Measurements from ENCODE around the gene SLC6A19.

SLC6A19 gene

GRCh38 chr5:1196562-1196961 is 4.8 kb upstream of the SLC6A19 start:
- ChIA-PET POLR2A (no interaction called here), CTCF (interaction anchor here (1.1 to 1.5 kb wide), 2 partner anchors 22 to 28 kb away, joined by 3 to 4 read pairs; no protein-coding TSS in a partner anchor)
- TF ChIP-seq, protein P1, sequence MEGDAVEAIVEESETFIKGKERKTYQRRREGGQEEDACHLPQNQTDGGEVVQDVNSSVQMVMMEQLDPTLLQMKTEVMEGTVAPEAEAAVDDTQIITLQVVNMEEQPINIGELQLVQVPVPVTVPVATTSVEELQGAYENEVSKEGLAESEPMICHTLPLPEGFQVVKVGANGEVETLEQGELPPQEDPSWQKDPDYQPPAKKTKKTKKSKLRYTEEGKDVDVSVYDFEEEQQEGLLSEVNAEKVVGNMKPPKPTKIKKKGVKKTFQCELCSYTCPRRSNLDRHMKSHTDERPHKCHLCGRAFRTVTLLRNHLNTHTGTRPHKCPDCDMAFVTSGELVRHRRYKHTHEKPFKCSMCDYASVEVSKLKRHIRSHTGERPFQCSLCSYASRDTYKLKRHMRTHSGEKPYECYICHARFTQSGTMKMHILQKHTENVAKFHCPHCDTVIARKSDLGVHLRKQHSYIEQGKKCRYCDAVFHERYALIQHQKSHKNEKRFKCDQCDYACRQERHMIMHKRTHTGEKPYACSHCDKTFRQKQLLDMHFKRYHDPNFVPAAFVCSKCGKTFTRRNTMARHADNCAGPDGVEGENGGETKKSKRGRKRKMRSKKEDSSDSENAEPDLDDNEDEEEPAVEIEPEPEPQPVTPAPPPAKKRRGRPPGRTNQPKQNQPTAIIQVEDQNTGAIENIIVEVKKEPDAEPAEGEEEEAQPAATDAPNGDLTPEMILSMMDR (IDR thresholded peaks at IDR 0.05; ENCODE audit: control extremely low read depth, extremely low read depth, low read depth, missing control alignments), result no peak
- DNase-seq (ENCODE audit: extremely low spot score), result no peak

GRCh38 chr5:1197876-1198666 is 3.3 kb upstream of the SLC6A19 start:
- TF ChIP-seq, protein P1 (IDR thresholded peaks at IDR 0.05; ENCODE audit: control extremely low read depth, extremely low read depth, low read depth, missing control alignments), result no peak
- ChIA-PET CTCF (no interaction called here), POLR2A (no interaction called here)
- DNase-seq (ENCODE audit: extremely low spot score), result no peak

- TF ChIP-seq, protein P1 (IDR thresholded peaks at IDR 0.05; ENCODE audit: control extremely low read depth, extremely low read depth, low read depth, missing control alignments), result no peak
- CTCF ChIA-PET, result no interaction called here
- DNase-seq (ENCODE audit: extremely low spot score), result no peak
- POLR2A ChIA-PET, result no interaction called here
These were observed 2.1 kb upstream of the SLC6A19 start for GRCh38 chr5:1199340-1199648.

DNA sequence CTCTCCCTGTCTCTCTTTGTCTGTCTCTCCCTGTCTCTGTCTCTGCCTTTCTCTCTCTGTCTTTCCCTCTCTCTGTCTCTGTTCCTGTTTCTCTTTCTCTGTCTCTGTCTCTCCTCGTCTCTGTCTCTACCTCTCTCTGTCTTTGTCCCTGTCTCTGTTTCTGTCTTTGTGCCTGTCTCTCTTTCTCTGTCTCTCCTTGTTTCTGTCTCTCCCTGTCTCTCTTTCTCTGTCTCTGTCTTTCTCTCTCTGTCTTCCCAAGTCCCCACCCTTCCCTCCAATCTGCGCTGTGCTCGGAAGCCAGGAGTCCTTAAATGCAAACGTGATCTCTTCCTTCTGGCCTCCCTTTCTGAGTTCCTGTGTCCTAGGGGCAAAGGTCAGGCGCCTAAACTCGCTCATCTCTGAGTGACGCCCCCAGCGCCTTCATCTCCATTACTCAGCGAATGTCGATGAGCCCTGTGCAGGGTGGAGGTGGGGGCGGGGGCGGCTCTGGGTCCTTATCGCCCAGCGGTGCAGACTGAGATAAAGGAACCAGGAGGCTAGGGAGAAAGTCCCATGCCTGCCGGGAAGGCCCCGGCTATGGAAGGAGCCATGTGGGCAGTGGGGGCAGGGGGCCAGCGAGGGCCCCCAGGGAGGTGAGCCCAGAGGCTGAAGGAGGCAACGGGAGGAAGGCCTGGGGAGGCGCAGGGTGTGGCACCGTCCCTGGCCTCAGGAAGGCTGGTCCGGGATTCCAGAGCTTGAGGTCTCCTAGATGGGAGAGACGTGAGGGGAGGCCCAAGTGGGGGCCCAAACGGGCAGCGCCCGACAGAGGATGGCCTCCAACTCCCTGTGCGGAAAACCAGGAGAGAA is 1.5 kb upstream of the SLC6A19 start:
- CTCF ChIA-PET, result no interaction called here
- TF ChIP-seq, protein P1 (IDR thresholded peaks at IDR 0.05; ENCODE audit: control extremely low read depth, extremely low read depth, low read depth, missing control alignments), result no peak
- POLR2A ChIA-PET, result no interaction called here
- DNase-seq (ENCODE audit: extremely low spot score), result no peak

DNA sequence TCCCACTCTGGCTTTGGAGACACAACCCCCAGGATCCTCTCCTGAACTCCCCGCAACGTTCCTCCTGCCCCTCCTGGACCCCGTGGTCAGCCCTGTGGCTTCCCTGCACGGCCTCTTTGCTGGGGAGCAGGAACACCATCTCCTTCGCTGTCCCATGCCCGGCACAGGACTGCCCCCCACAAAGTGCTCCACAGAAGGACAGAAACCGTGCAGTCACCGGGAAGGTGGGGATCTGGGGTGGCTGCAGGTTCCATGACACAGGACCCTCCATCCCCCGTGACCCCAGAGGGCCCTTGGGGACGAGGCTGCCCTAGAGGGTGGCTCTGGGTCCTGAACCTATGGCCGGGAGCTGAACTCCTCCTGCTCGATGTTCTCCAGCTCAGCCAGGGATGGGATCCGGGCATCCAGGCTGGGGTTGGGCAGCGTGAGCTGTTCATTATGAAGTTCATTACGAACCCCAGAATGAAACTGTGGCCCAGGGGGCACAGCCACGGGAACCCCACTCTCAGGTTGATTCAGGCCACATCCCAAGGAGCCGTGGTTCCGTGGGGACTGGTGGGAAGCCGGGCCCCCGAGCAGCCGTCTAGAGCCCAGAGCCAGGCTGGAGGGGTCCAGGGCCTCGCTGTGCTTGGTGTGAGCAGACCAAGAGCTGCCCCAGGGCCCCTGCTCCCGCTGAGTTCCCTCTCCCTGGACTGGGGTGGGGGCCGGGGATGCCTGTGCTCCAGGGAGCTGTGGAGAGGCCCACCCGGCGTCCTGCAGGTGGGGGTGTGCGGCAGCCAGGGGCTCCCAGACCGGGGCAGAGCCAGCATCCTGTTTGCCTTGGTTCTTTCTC is 684 bp upstream of the SLC6A19 start:
- TF ChIP-seq, protein P1 (IDR thresholded peaks at IDR 0.05; ENCODE audit: control extremely low read depth, extremely low read depth, low read depth, missing control alignments), result no peak
- CTCF ChIA-PET, result no interaction called here
- POLR2A ChIA-PET, result no interaction called here
- no peak for DNase-seq (ENCODE audit: extremely low spot score)
